SK-N-SH (cell line): ENCODE results near the gene PELI1.

Experiments used
- FOSL2 ChIP-seq: IDR thresholded peaks from 2 replicates; pipeline ENCODE4 v1.4.0; 2012; ENCODE audit warnings: low read depth, mild to moderate bottlenecking, moderate library complexity, borderline replicate concordance
- RXRA ChIP-seq: IDR thresholded peaks from 2 replicates; pipeline ENCODE4 v1.4.0; 2012; ENCODE audit warnings: low read depth, mild to moderate bottlenecking, borderline replicate concordance
- TF ChIP-seq, protein P1 (sequence below): fragments of 200-600 bp; sonication (generic); IDR thresholded peaks from 2 replicates; pipeline ENCODE4 v1.6.1; 2017; ENCODE audit warnings: antibody characterized with exemption, mild to moderate bottlenecking, moderate library complexity

- TF ChIP-seq FOSL2 (no peak), RXRA (no peak)
- TF ChIP-seq, protein P1, sequence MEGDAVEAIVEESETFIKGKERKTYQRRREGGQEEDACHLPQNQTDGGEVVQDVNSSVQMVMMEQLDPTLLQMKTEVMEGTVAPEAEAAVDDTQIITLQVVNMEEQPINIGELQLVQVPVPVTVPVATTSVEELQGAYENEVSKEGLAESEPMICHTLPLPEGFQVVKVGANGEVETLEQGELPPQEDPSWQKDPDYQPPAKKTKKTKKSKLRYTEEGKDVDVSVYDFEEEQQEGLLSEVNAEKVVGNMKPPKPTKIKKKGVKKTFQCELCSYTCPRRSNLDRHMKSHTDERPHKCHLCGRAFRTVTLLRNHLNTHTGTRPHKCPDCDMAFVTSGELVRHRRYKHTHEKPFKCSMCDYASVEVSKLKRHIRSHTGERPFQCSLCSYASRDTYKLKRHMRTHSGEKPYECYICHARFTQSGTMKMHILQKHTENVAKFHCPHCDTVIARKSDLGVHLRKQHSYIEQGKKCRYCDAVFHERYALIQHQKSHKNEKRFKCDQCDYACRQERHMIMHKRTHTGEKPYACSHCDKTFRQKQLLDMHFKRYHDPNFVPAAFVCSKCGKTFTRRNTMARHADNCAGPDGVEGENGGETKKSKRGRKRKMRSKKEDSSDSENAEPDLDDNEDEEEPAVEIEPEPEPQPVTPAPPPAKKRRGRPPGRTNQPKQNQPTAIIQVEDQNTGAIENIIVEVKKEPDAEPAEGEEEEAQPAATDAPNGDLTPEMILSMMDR: no peak
Observed at GRCh38 chr2:64104933-64105332, 39.3 kb downstream of the PELI1 start.
